ENCODE measurements around the gene CCR5. TPM values are rescaled to one million over a fixed set of nuclear protein-coding genes. Genes with fewer than 3 reads are reported as not detected.
A peak's percentile ranks its signal among the peaks of the same experiment; 100 is the strongest.

Gene CCR5
- total and polyA plus RNA-seq, 9 of the 15 experiments (the other 6 are each of a cell fraction or from before 2014, with no cell fraction given), result not detected

DNA sequence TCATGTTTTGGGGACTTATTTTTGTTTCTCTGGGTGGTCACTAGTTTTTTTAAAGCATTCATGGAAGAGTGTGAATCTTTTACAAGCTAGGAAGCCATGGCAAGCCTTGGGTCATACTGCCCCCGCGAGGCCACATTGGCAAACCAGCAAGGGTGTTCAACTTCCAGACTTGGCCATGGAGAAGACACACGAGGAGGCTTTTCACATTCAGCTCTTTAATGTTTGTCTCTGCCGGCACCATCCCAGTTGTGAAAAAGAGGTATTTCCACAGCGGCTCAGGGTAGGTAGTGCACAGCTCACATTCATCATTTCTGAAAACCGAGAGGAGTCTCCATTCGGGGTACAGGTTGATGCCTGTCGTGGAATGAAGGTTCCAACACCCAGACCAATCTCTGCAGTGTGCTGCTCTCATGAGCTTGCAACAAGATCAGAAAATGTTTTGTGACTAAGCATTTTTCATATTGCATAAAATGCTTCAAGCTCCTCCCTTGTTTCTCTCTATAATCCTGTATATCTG is 7.7 kb downstream of the CCR5 start:
- DNase-seq (ENCODE audit: extremely low read depth in 1 of 4, low spot score in 3 of 4) (peak; percentile 63 to 80 (median 68)), FAIRE-seq (peak; percentile 91), ATAC-seq (peak; percentile 96)
- Histone ChIP-seq H3K27ac (ENCODE audit: extremely low read depth, low read depth, low read length) (no peak overlapping the region), H3K9ac (ENCODE audit: insufficient read depth in 1 of 2, low read depth in 2 of 2, low read length in 2 of 2) (no peak overlapping the region), H3K27me3 (ENCODE audit: control insufficient read depth in 2 of 2, insufficient read depth in 2 of 2, low read length in 2 of 2) (peaks cover 11 to 24% of the 10 kb centered on the region in 2 experiments; a peak in 4 of 5 replicates), H3K9me1 (ENCODE audit: control insufficient read depth, insufficient read depth, low read length) (no peaks in the 10 kb centered on the region), H3K79me2 (ENCODE audit: control insufficient read depth, insufficient read depth, low read length) (no peaks in the 10 kb centered on the region), H3K4me1 (replicated peaks in 1 of 2; ENCODE audit: control insufficient read depth in 2 of 2, insufficient read depth in 2 of 2, low read length in 2 of 2) (no peaks in the 10 kb centered on the region; a peak in 2 of 5 replicates), H3K9me3 (replicated peaks; ENCODE audit: control insufficient read depth, insufficient read depth, low read depth, low read length) (no peaks in the 10 kb centered on the region), H3K4me3 (no peak overlapping the region), H3K4me2 (ENCODE audit: insufficient read depth, low read length) (no peak overlapping the region), H2AFZ (ENCODE audit: low read depth, low read length) (no peak overlapping the region), H4K20me1 (replicated peaks; ENCODE audit: control insufficient read depth, insufficient read depth, low read length) (no peaks in the 10 kb centered on the region), H3K36me3 (ENCODE audit: control insufficient read depth, insufficient read depth, low read length) (no peaks in the 10 kb centered on the region)
- 11% methylated on average over 8 of the region's 8 CpGs for WGBS (ENCODE audit: insufficient coverage, low coverage, missing lambda C conversion rate)
- BruUV-seq (replicated peaks), result no TSS peak
- ChIA-PET POLR2A (interaction anchor here (0.9 to 1.3 kb wide), 3 partner anchors 9 to 48 kb away, joined by 3 to 6 read pairs (median 3); no protein-coding TSS in a partner anchor), CTCF (ENCODE audit: low intra/inter-chr PET ratio) (interaction anchor here (0.5 to 0.7 kb wide), 2 partner anchors 11 to 300 kb away, joined by 5 to 6 read pairs; no protein-coding TSS in a partner anchor)
- in situ Hi-C loops (cut with MboI), result no loop called here
- intact Hi-C loops (cut with micrococcal nuclease), result loop anchor here (5.0 kb wide), 1 partner anchor 301 kb away; no protein-coding TSS in a partner anchor
- no peak for TF ChIP-seq ZZZ3 (IDR thresholded peaks at IDR 0.05)
- TF ChIP-seq, protein P1, sequence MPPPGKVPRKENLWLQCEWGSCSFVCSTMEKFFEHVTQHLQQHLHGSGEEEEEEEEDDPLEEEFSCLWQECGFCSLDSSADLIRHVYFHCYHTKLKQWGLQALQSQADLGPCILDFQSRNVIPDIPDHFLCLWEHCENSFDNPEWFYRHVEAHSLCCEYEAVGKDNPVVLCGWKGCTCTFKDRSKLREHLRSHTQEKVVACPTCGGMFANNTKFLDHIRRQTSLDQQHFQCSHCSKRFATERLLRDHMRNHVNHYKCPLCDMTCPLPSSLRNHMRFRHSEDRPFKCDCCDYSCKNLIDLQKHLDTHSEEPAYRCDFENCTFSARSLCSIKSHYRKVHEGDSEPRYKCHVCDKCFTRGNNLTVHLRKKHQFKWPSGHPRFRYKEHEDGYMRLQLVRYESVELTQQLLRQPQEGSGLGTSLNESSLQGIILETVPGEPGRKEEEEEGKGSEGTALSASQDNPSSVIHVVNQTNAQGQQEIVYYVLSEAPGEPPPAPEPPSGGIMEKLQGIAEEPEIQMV (tag; conservative IDR thresholded peaks at IDR 0.05; ENCODE audit: low read depth), result no peak
- TF ChIP-seq ZNF583 (CRISPR knock-in tag; IDR thresholded peaks at IDR 0.05), result no peak
- TF ChIP-seq, protein P2, sequence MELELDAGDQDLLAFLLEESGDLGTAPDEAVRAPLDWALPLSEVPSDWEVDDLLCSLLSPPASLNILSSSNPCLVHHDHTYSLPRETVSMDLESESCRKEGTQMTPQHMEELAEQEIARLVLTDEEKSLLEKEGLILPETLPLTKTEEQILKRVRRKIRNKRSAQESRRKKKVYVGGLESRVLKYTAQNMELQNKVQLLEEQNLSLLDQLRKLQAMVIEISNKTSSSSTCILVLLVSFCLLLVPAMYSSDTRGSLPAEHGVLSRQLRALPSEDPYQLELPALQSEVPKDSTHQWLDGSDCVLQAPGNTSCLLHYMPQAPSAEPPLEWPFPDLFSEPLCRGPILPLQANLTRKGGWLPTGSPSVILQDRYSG (tag; conservative IDR thresholded peaks at IDR 0.05; ENCODE audit: low read depth), result no peak
- no peak for TF ChIP-seq CBFA2T2 (conservative IDR thresholded peaks at IDR 0.05)
- TF ChIP-seq FIP1L1 (IDR thresholded peaks at IDR 0.05; ENCODE audit: low read depth, low read length, poor library complexity, severe bottlenecking), result no peak
- TF ChIP-seq, protein P3, sequence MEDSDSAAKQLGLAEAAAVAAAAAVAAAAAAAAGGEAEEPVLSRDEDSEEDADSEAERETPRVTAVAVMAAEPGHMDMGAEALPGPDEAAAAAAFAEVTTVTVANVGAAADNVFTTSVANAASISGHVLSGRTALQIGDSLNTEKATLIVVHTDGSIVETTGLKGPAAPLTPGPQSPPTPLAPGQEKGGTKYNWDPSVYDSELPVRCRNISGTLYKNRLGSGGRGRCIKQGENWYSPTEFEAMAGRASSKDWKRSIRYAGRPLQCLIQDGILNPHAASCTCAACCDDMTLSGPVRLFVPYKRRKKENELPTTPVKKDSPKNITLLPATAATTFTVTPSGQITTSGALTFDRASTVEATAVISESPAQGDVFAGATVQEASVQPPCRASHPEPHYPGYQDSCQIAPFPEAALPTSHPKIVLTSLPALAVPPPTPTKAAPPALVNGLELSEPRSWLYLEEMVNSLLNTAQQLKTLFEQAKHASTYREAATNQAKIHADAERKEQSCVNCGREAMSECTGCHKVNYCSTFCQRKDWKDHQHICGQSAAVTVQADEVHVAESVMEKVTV (CRISPR knock-in tag; IDR thresholded peaks at IDR 0.05), result peak; percentile 86
- TF ChIP-seq BACH1 (tag; IDR thresholded peaks at IDR 0.05), result no peak
- TF ChIP-seq, protein P4, sequence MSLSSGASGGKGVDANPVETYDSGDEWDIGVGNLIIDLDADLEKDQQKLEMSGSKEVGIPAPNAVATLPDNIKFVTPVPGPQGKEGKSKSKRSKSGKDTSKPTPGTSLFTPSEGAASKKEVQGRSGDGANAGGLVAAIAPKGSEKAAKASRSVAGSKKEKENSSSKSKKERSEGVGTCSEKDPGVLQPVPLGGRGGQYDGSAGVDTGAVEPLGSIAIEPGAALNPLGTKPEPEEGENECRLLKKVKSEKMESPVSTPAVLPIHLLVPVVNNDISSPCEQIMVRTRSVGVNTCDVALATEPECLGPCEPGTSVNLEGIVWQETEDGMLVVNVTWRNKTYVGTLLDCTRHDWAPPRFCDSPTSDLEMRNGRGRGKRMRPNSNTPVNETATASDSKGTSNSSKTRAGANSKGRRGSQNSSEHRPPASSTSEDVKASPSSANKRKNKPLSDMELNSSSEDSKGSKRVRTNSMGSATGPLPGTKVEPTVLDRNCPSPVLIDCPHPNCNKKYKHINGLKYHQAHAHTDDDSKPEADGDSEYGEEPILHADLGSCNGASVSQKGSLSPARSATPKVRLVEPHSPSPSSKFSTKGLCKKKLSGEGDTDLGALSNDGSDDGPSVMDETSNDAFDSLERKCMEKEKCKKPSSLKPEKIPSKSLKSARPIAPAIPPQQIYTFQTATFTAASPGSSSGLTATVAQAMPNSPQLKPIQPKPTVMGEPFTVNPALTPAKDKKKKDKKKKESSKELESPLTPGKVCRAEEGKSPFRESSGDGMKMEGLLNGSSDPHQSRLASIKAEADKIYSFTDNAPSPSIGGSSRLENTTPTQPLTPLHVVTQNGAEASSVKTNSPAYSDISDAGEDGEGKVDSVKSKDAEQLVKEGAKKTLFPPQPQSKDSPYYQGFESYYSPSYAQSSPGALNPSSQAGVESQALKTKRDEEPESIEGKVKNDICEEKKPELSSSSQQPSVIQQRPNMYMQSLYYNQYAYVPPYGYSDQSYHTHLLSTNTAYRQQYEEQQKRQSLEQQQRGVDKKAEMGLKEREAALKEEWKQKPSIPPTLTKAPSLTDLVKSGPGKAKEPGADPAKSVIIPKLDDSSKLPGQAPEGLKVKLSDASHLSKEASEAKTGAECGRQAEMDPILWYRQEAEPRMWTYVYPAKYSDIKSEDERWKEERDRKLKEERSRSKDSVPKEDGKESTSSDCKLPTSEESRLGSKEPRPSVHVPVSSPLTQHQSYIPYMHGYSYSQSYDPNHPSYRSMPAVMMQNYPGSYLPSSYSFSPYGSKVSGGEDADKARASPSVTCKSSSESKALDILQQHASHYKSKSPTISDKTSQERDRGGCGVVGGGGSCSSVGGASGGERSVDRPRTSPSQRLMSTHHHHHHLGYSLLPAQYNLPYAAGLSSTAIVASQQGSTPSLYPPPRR (CRISPR knock-in tag; IDR thresholded peaks at IDR 0.05; ENCODE audit: borderline replicate concordance), result no peak
- TF ChIP-seq TAF9B (IDR thresholded peaks at IDR 0.05; ENCODE audit: partially characterized antibody), result no peak
- TF ChIP-seq ZNF436 (CRISPR knock-in tag; IDR thresholded peaks at IDR 0.05), result no peak
- no peak for TF ChIP-seq EZH2 (IDR thresholded peaks at IDR 0.05; ENCODE audit: borderline replicate concordance, low read depth, low read length)
- peak; percentile 39; the same call in 1 of the 2 replicates for TF ChIP-seq BHLHE40 (IDR thresholded peaks at IDR 0.05; ENCODE audit: low read length)

All from K562 (cell line).